IgD-negative memory B cell (primary cell): ENCODE results near the gene PDZRN3. TPM values are rescaled to one million over a fixed set of nuclear protein-coding genes. Genes with fewer than 3 reads are reported as not detected.

Experiments used
- H3K27ac Mint-ChIP-seq, 3 donors: one replicate each; pipeline ENCODE4 v1.8.0; 2020 to 2022; ENCODE audit warnings: mild to moderate bottlenecking in 3 of 3, mixed read lengths in 3 of 3, moderate library complexity in 1 of 3
- H3K27me3 Mint-ChIP-seq: one replicate; pipeline ENCODE4 v1.8.0; 2021; ENCODE audit warnings: mixed read lengths
- H3K36me3 Mint-ChIP-seq: one replicate; pipeline ENCODE4 v1.8.0; 2020; ENCODE audit warnings: mild to moderate bottlenecking, mixed read lengths
- H3K4me1 Mint-ChIP-seq, 3 donors: one replicate each; pipeline ENCODE4 v1.8.0; 2020 to 2022; ENCODE audit warnings: mixed read lengths in 3 of 3, mild to moderate bottlenecking in 1 of 3
- H3K4me3 Mint-ChIP-seq, 4 donors: one replicate each; pipeline ENCODE4 v1.8.0; 2020 to 2022; ENCODE audit warnings: mild to moderate bottlenecking in 4 of 4, mixed read lengths in 4 of 4, moderate library complexity in 3 of 4
- H3K9me3 Mint-ChIP-seq, 3 donors: one replicate each; pipeline ENCODE4 v1.8.0; 2020 to 2021; ENCODE audit warnings: mixed read lengths in 3 of 3, mild to moderate bottlenecking in 1 of 3
- polyA plus RNA-seq: library from polyadenylated mRNA; unstranded; fragments of 300-500 nt; fragmentation: Illumina TruSeq; gene quantifications from one replicate; pipeline ENCODE4 v1.2.3, GENCODE V29; 2021

PDZRN3 gene
- polyA plus RNA-seq, 1 donor from 2014 or later = not detected

GRCh38 chr3:73513260-73513659 lies 111.5 kb downstream of the PDZRN3 start:
- Mint-ChIP-seq H3K9me3 (no peaks in the 10 kb centered on the region), H3K27me3 (peaks cover under 1% of the 10 kb centered on the region), H3K4me3 (no peak overlapping the region), H3K27ac (no peak overlapping the region), H3K36me3 (no peaks in the 10 kb centered on the region), H3K4me1 (no peaks in the 10 kb centered on the region)

GRCh38 chr3:73511571-73512525 lies 112.9 kb downstream of the PDZRN3 start:
- Mint-ChIP-seq H3K27ac (no peak overlapping the region), H3K27me3 (peaks cover 4% of the 10 kb centered on the region), H3K9me3 (no peaks in the 10 kb centered on the region), H3K4me1 (no peaks in the 10 kb centered on the region), H3K36me3 (no peaks in the 10 kb centered on the region), H3K4me3 (no peak overlapping the region)

GRCh38 chr3:73510784-73511183 lies 114.0 kb downstream of the PDZRN3 start:
- no peaks in the 10 kb centered on the region for H3K4me1 Mint-ChIP-seq
- H3K27me3 Mint-ChIP-seq = peaks cover 4% of the 10 kb centered on the region
- no peaks in the 10 kb centered on the region for H3K9me3 Mint-ChIP-seq
- H3K36me3 Mint-ChIP-seq = no peaks in the 10 kb centered on the region
- H3K4me3 Mint-ChIP-seq = no peak overlapping the region
- H3K27ac Mint-ChIP-seq = no peak overlapping the region

- Mint-ChIP-seq H3K9me3 (no peaks in the 10 kb centered on the region), H3K36me3 (no peaks in the 10 kb centered on the region), H3K4me1 (no peaks in the 10 kb centered on the region), H3K4me3 (no peak overlapping the region), H3K27me3 (peaks cover 4% of the 10 kb centered on the region), H3K27ac (no peak overlapping the region)
Observed at GRCh38 chr3:73510334-73510733, 114.4 kb downstream of the PDZRN3 start.

GRCh38 chr3:73509816-73510215 lies 114.9 kb downstream of the PDZRN3 start:
- Mint-ChIP-seq H3K4me3 (no peak overlapping the region), H3K4me1 (no peaks in the 10 kb centered on the region), H3K27me3 (peaks cover 4% of the 10 kb centered on the region), H3K27ac (no peak overlapping the region), H3K9me3 (no peaks in the 10 kb centered on the region), H3K36me3 (no peaks in the 10 kb centered on the region)

GRCh38 chr3:73509066-73509465 lies 115.7 kb downstream of the PDZRN3 start:
- H3K4me3 Mint-ChIP-seq = no peak overlapping the region
- no peaks in the 10 kb centered on the region for H3K36me3 Mint-ChIP-seq
- H3K9me3 Mint-ChIP-seq = no peaks in the 10 kb centered on the region
- H3K27me3 Mint-ChIP-seq = peaks cover 4% of the 10 kb centered on the region
- H3K4me1 Mint-ChIP-seq = no peaks in the 10 kb centered on the region
- H3K27ac Mint-ChIP-seq = no peak overlapping the region

- H3K27me3 Mint-ChIP-seq = peaks cover 4% of the 10 kb centered on the region
- no peaks in the 10 kb centered on the region for H3K36me3 Mint-ChIP-seq
- no peak overlapping the region for H3K4me3 Mint-ChIP-seq
Observed at GRCh38 chr3:73508330-73508954, 116.3 kb downstream of the PDZRN3 start.

GRCh38 chr3:73504852-73505251 lies 119.9 kb downstream of the PDZRN3 start:
- Mint-ChIP-seq H3K4me1 (no peaks in the 10 kb centered on the region), H3K9me3 (no peaks in the 10 kb centered on the region), H3K27me3 (peaks cover 4% of the 10 kb centered on the region), H3K27ac (no peak overlapping the region), H3K36me3 (no peaks in the 10 kb centered on the region), H3K4me3 (no peak overlapping the region)

More at GRCh38 chr3:73508330-73508954, 116.3 kb downstream of the PDZRN3 start:
- no peak overlapping the region for H3K27ac Mint-ChIP-seq
- no peaks in the 10 kb centered on the region for H3K4me1 Mint-ChIP-seq
- no peaks in the 10 kb centered on the region for H3K9me3 Mint-ChIP-seq

GRCh38 chr3:73504239-73504638 lies 120.5 kb downstream of the PDZRN3 start:
- Mint-ChIP-seq H3K27ac (no peak overlapping the region), H3K4me3 (no peak overlapping the region), H3K9me3 (no peaks in the 10 kb centered on the region), H3K4me1 (no peaks in the 10 kb centered on the region), H3K36me3 (no peaks in the 10 kb centered on the region), H3K27me3 (peaks cover 6% of the 10 kb centered on the region)

GRCh38 chr3:73503781-73504180 lies 121.0 kb downstream of the PDZRN3 start:
- H3K36me3 Mint-ChIP-seq = no peaks in the 10 kb centered on the region
- H3K9me3 Mint-ChIP-seq = no peaks in the 10 kb centered on the region
- H3K27me3 Mint-ChIP-seq = peaks cover 6% of the 10 kb centered on the region
- H3K4me3 Mint-ChIP-seq = no peak overlapping the region
- H3K27ac Mint-ChIP-seq = peak overlapping the region in 1 of 3 donors; percentile 35
- H3K4me1 Mint-ChIP-seq = no peaks in the 10 kb centered on the region

- no peak overlapping the region for H3K4me3 Mint-ChIP-seq
- H3K27ac Mint-ChIP-seq = no peak overlapping the region
- H3K27me3 Mint-ChIP-seq = peaks cover 2% of the 10 kb centered on the region
- no peaks in the 10 kb centered on the region for H3K9me3 Mint-ChIP-seq
- H3K4me1 Mint-ChIP-seq = no peaks in the 10 kb centered on the region
- H3K36me3 Mint-ChIP-seq = no peaks in the 10 kb centered on the region
Observed at GRCh38 chr3:73502609-73503583, 121.8 kb downstream of the PDZRN3 start.

- Mint-ChIP-seq H3K27ac (no peak overlapping the region), H3K4me3 (no peak overlapping the region)
Observed at GRCh38 chr3:73500321-73500720, 124.4 kb downstream of the PDZRN3 start.

GRCh38 chr3:73499787-73500186 lies 125.0 kb downstream of the PDZRN3 start:
- no peaks in the 10 kb centered on the region for H3K9me3 Mint-ChIP-seq
- no peak overlapping the region for H3K27ac Mint-ChIP-seq
- no peaks in the 10 kb centered on the region for H3K36me3 Mint-ChIP-seq
- no peak overlapping the region for H3K4me3 Mint-ChIP-seq
- no peaks in the 10 kb centered on the region for H3K4me1 Mint-ChIP-seq
- H3K27me3 Mint-ChIP-seq = peaks cover 2% of the 10 kb centered on the region

More at GRCh38 chr3:73500321-73500720, 124.4 kb downstream of the PDZRN3 start:
- Mint-ChIP-seq H3K27me3 (peaks cover 2% of the 10 kb centered on the region), H3K4me1 (no peaks in the 10 kb centered on the region), H3K9me3 (no peaks in the 10 kb centered on the region), H3K36me3 (no peaks in the 10 kb centered on the region)

GRCh38 chr3:73498764-73499622 lies 125.7 kb downstream of the PDZRN3 start:
- Mint-ChIP-seq H3K27ac (no peak overlapping the region), H3K4me3 (no peak overlapping the region), H3K27me3 (peaks cover 2% of the 10 kb centered on the region), H3K36me3 (no peaks in the 10 kb centered on the region), H3K9me3 (no peaks in the 10 kb centered on the region), H3K4me1 (no peaks in the 10 kb centered on the region)
